NT2/D1 (cell line): ENCODE results near the gene KCNK2.

Source experiments
- DNase-seq: peaks from one replicate; pipeline ENCODE4 v3.0.0-alpha.2; 2011; ENCODE audit warnings: low read depth, low spot score
- H3K27me3 ChIP-seq: 2 replicates; pipeline ENCODE4 v1.6.0; 2011; ENCODE audit warnings: mild to moderate bottlenecking; ENCODE audit not compliant: insufficient read length, insufficient read depth
- H3K36me3 ChIP-seq: 2 replicates; pipeline ENCODE4 v1.6.1; 2011; ENCODE audit warnings: mild to moderate bottlenecking, low read length, mixed read lengths; ENCODE audit not compliant: insufficient read depth, insufficient read length
- H3K4me1 ChIP-seq: 2 replicates; pipeline ENCODE4 v1.5.1; 2011; ENCODE audit not compliant: insufficient read depth, insufficient read length
- H3K4me3 ChIP-seq: 2 replicates; pipeline ENCODE4 v1.5.1; 2011; ENCODE audit warnings: low read depth; ENCODE audit not compliant: insufficient read length
- H3K9ac ChIP-seq: 2 replicates; pipeline ENCODE4 v1.6.0; 2011; ENCODE audit warnings: low read depth; ENCODE audit not compliant: insufficient read length
- H3K9me3 ChIP-seq: 2 replicates; pipeline ENCODE4 v1.5.1; 2011; ENCODE audit warnings: mild to moderate bottlenecking, low read length; ENCODE audit not compliant: insufficient read depth
- SUZ12 ChIP-seq: IDR thresholded peaks from 2 replicates; pipeline ENCODE4 v1.6.1; 2011; ENCODE audit not compliant: insufficient read length, insufficient read depth; ENCODE audit errors: extremely low read depth
- YY1 ChIP-seq: IDR thresholded peaks from 2 replicates; pipeline ENCODE4 v1.6.1; 2011; ENCODE audit not compliant: insufficient read length, insufficient read depth
- ZNF274 ChIP-seq: IDR thresholded peaks from 2 replicates; pipeline ENCODE4 v1.6.1; 2011; ENCODE audit warnings: mild to moderate bottlenecking, low read depth, low read length

KCNK2 gene

DNA sequence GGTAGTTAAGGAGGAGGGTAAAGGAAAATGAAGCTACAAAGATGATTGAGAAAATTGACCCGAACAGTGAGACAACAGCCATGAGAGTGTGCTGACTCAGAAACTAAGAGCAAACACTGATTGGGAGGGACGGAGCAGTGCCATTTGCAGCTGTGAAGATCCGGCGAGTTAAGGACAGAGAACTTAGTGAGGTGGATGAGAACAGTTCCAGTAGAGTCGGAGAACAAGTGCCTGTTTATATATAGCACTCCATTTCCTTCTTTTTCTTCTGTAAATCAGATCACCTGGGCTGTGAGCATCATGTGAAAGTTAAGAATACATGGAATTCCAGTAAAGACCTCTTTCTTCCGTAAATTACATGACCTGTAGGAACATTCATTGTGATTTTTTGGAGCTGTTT, 145.7 kb downstream of the KCNK2 start:
- no peak for TF ChIP-seq YY1
- Histone ChIP-seq H3K9me3 (no peaks in the 10 kb centered on the region), H3K36me3 (no peaks in the 10 kb centered on the region), H3K4me1 (no peaks in the 10 kb centered on the region), H3K27me3 (no peaks in the 10 kb centered on the region), H3K4me3 (no peak overlapping the region), H3K9ac (no peak overlapping the region)
- DNase-seq = no peak

DNA sequence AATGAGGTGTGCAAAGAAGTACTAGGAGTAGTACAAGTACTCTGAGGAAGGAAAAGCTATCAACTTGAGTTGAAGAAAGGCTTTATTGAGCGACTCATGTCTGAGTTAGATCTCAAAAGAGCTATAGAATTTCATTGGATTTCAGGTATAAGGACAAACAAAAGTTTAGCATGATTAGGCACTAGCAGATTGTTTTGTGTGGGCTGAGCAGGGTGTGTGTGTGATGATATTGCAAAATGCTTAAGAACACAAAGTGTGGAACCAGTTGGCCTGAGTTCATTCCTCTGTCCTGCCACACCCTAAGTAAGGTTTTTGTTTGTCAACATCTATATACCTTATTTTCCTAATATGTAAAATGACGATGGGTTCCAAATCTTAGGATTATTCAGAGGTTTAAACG, 158.9 kb downstream of the KCNK2 start:
- H3K27me3 ChIP-seq = no peaks in the 10 kb centered on the region
- no peaks in the 10 kb centered on the region for H3K4me1 ChIP-seq
- no peaks in the 10 kb centered on the region for H3K9me3 ChIP-seq
- no peak overlapping the region for H3K4me3 ChIP-seq
- DNase-seq = no peak
- TF ChIP-seq ZNF274 (no peak), YY1 (no peak), SUZ12 (no peak)
- no peak overlapping the region for H3K9ac ChIP-seq
- H3K36me3 ChIP-seq = no peaks in the 10 kb centered on the region

DNA sequence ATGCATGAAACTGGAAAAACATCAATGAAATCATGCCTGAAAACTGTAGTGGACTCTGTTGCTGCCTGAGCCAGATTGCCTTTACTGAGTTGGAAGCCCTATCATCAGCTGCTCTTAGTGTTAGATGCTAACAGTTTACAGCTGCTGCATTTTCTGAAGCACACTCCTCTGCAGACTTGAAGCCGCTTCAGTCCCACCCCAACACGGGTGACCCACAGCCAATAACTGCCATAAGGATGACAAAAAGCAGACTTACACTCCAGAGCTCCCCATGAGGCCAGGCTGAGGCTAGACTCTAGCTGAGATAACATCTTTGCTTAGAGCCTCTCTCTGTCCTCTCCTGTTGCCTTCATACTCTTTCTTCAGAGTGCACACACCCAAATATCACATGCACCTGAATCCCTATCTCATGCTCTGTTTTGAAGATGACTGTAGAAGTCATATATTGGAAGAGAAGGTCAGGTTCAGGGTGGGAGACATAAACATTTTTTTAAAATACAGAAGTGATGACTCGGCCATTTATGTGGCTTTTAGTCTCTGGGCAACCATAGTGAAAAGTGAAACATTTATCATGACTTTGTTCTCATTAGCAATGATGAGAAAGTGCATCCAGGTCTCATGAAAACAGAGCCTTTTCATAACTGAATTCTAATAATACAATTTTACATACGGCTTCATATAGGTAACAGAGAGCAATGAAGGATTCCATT, 161.0 kb downstream of the KCNK2 start:
- Histone ChIP-seq H3K36me3 (no peaks in the 10 kb centered on the region), H3K4me1 (no peaks in the 10 kb centered on the region), H3K27me3 (no peaks in the 10 kb centered on the region), H3K9ac (no peak overlapping the region), H3K9me3 (no peaks in the 10 kb centered on the region), H3K4me3 (no peak overlapping the region)
- TF ChIP-seq YY1 = no peak
- no peak for TF ChIP-seq ZNF274
- TF ChIP-seq SUZ12 = no peak
- DNase-seq = no peak

- H3K4me3 ChIP-seq = no peak overlapping the region
- no peak for DNase-seq
- TF ChIP-seq ZNF274 (no peak), SUZ12 (no peak), YY1 (no peak)
- H3K9ac ChIP-seq = no peak overlapping the region
- H3K36me3 ChIP-seq = no peaks in the 10 kb centered on the region
- no peaks in the 10 kb centered on the region for H3K27me3 ChIP-seq
- no peaks in the 10 kb centered on the region for H3K9me3 ChIP-seq
- no peaks in the 10 kb centered on the region for H3K4me1 ChIP-seq
Measured at GRCh38 chr1:215250913-215251312, 168.4 kb downstream of the KCNK2 start.

- Histone ChIP-seq H3K4me3 (no peak overlapping the region), H3K4me1 (no peaks in the 10 kb centered on the region), H3K27me3 (no peaks in the 10 kb centered on the region), H3K36me3 (no peaks in the 10 kb centered on the region), H3K9me3 (no peaks in the 10 kb centered on the region), H3K9ac (no peak overlapping the region)
- TF ChIP-seq ZNF274 (no peak), YY1 (no peak), SUZ12 (no peak)
- DNase-seq = no peak
Measured at GRCh38 chr1:215251428-215251827, 168.9 kb downstream of the KCNK2 start.

- Histone ChIP-seq H3K9me3 (no peaks in the 10 kb centered on the region), H3K4me1 (no peaks in the 10 kb centered on the region), H3K4me3 (no peak overlapping the region), H3K27me3 (no peaks in the 10 kb centered on the region), H3K9ac (no peak overlapping the region), H3K36me3 (no peaks in the 10 kb centered on the region)
- no peak for DNase-seq
- TF ChIP-seq YY1 (no peak), SUZ12 (no peak), ZNF274 (no peak)
Measured at GRCh38 chr1:215252164-215252563, 169.6 kb downstream of the KCNK2 start.

DNA sequence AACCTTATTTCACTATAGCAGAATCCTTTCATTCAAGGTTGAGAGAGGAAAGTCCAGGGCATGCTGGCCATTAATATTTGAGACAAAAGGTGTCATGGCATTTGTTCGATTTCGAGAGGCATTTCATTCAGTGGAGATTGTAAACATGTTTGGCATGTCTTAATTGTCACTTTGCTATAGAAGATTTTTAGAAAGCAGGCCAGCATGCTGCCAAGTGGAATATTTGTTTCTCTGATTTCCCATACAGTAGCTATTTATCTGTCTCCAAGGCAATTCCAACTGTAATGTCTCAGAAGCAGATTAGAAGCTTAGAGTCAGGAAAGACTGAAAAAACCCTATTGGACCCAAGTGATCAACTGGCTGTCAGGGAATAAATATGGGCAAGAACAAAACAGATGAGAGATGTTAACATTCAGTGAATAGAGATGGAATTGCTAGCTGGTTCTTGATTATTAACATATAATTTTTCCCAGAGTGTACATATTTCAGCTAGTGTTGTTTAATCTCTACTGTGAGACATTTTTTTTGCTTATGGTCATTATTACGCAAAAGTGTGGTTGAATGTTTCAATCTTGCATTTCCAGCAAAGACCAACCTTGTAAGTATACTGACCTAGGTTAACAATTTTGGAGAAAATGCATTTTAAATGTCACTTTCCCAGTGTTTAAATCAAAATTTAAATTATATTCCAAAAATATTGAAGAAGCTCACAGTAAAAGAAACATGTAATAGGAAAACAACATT, 174.6 kb downstream of the KCNK2 start:
- no peak for DNase-seq
- TF ChIP-seq ZNF274 (no peak), SUZ12 (no peak), YY1 (no peak)
- no peaks in the 10 kb centered on the region for H3K27me3 ChIP-seq
- no peaks in the 10 kb centered on the region for H3K4me1 ChIP-seq
- H3K9me3 ChIP-seq = no peaks in the 10 kb centered on the region
- no peak overlapping the region for H3K4me3 ChIP-seq
- no peaks in the 10 kb centered on the region for H3K36me3 ChIP-seq
- H3K9ac ChIP-seq = no peak overlapping the region
